ENCODE measurements around the gene FRRS1.
A peak's percentile ranks its signal among the peaks of the same experiment; 100 is the strongest.
"Not testable (repeated sequence)": the region's sequence is repeated elsewhere in the genome, so short reads cannot be mapped to it uniquely, and the experiment has no call there.

The FRRS1 gene, protein sequence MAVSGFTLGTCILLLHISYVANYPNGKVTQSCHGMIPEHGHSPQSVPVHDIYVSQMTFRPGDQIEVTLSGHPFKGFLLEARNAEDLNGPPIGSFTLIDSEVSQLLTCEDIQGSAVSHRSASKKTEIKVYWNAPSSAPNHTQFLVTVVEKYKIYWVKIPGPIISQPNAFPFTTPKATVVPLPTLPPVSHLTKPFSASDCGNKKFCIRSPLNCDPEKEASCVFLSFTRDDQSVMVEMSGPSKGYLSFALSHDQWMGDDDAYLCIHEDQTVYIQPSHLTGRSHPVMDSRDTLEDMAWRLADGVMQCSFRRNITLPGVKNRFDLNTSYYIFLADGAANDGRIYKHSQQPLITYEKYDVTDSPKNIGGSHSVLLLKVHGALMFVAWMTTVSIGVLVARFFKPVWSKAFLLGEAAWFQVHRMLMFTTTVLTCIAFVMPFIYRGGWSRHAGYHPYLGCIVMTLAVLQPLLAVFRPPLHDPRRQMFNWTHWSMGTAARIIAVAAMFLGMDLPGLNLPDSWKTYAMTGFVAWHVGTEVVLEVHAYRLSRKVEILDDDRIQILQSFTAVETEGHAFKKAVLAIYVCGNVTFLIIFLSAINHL

GRCh38 chr1:99766378-99766800, at the start of gene FRRS1:
TSS of gene FRRS1 (minus strand) at chr1:99766635. CDS start at chr1:99748768, 17,867 bp downstream.
- DNase-seq: peak; percentile 52

DNA sequence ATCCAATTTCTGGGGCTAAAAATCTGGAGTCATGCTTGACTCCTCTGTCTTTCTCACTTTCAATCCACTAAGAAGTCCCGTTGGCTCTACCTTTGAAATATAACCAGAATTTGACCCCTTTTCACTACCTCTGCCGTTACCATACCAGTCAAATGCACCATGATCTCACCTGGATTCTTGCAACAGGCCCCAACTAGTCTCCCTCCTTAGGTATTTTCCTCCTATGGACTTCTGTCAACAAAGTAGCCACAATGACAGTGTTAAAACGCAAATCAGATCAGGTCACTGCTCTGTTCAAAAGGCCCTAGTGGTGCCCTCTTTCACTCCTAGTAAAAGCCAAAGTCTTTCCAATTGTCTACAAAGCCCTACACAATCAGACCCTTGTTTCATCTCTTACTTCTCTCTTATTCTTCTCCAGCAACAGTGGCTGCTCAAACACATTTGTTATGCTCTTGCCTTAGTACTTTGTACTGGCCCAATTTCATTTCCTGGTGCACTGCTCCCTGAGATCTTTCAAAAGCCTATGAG, 48.0 kb upstream of the FRRS1 start:
- DNase-seq: no peak

DNA sequence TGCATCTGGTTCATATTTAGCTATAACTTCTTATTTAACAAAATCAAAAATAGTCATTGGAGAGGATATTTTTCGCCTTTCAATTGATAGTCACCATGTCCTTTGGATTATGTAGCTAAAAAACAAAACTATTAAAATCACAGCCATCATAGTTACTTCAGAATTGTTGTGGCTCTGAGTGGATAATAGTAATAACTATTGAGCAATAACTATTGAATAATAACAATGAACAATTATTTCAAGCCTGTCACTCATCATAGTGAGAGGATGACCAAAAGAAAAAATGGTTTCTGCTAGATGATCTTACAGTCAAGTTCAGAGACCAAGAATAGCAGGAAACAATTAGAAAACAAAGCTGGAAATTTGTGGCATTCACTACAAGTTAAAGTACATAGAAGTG, 45.3 kb upstream of the FRRS1 start:
- no peak for DNase-seq

- DNase-seq: no peak
Observed at GRCh38 chr1:99811075-99811474, 44.6 kb upstream of the FRRS1 start.

DNA sequence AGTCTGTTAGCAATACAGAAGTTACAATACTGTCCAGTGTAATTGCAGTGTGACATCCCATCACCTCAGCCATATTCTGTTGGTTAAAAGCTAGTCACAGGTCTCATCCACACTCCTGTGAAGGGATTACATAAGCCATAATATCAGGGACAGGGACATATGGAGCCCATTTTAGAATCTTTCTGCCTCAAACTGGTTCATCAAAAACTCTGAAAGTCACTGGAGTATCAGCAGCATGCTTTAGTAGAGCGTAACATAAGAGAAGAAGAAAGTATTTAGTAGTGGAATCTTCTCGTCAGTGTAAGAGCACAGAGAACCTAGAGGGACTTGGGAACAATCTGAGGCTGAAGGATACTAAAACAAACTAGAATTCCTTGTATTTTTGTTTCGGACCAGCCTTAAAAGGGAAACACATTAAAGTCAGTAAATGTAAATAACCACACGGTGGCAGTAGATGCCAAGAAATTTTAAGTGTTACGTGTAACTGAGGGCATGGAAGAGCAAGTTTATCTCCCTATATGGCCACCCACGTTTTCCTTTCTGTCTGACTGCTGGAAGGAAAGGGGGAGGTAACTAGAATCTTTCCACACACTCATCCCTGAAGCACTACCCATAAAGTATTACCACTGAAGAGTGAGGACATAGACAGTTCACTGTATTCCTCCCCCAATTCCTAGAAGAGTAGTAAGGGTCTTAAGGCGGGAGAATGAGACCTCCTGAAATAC, 42.1 kb upstream of the FRRS1 start:
- peak; percentile 72 for DNase-seq

GRCh38 chr1:99806882-99807281, 40.4 kb upstream of the FRRS1 start:
- DNase-seq: no peak

DNA sequence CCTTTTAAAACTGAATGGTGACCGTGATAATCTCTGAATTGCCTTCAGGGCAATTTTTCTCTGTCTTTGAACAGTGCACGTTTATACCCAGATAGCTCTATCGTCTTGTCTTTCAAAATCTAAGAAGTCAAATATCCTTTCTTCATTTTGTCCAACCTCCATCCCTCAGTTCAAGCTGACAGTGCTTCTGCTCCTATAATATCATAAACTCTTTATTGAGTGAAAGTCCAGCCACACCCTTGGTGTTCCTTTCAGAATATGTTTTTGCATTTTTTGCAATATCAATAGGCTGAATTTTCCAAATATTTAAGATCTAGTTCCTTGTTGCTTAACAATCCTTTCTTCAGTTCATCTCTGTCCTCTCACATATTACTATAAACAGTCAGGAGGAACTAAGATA, 35.1 kb upstream of the FRRS1 start:
- no peak for DNase-seq

GRCh38 chr1:99793861-99794260, 27.4 kb upstream of the FRRS1 start:
- DNase-seq: not testable (repeated sequence)

DNA sequence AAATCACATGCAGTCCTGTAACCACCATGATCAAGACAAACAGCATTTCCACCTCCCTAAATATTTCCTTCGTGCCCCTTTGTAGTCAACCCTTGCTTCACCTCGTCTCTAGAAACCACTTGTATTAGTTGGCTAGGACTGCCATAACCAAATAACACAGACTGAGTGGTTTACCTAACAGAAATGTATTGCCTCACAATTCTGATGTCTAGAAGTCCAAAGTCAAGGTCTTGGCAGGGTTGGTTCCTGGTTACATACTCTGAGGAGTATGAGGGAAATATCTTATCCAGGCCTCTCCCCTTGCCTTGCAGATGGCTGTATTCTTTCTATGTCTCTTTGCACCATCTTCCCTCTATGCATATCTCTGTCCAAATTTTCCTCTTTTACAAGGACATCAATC, 23.3 kb upstream of the FRRS1 start:
- no peak for DNase-seq

- no peak for DNase-seq
Observed at GRCh38 chr1:99788896-99789295, 22.5 kb upstream of the FRRS1 start.

- DNase-seq: no peak
Observed at GRCh38 chr1:99786751-99787501, 20.5 kb upstream of the FRRS1 start.

DNA sequence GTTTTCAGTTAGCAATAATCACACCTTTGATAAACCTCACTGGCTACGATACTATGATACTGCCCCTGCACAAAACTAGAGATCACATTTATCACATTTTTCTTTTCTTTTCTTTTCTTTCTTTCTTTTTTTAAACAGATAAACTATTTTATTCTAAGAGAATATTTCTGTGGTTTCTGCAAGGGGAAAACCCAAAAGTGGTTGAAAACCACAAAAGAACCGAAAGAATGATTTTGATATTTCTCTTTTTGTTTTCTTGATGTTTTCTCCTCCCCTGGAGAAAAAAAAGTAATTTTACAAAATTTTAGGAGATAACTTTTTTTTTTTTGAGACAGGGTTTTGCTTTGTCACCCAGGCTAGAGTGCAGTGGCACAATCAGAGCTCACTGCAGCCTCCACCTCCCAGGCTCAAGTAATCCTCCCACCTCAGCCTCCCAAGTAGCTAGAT, 18.4 kb upstream of the FRRS1 start:
- DNase-seq: peak; percentile 40

GRCh38 chr1:99784143-99784542, 17.7 kb upstream of the FRRS1 start:
- DNase-seq: no peak

- no peak for DNase-seq
Observed at GRCh38 chr1:99782920-99783319, 16.5 kb upstream of the FRRS1 start.

GRCh38 chr1:99782397-99782796, 16.0 kb upstream of the FRRS1 start:
- DNase-seq: no peak

DNA sequence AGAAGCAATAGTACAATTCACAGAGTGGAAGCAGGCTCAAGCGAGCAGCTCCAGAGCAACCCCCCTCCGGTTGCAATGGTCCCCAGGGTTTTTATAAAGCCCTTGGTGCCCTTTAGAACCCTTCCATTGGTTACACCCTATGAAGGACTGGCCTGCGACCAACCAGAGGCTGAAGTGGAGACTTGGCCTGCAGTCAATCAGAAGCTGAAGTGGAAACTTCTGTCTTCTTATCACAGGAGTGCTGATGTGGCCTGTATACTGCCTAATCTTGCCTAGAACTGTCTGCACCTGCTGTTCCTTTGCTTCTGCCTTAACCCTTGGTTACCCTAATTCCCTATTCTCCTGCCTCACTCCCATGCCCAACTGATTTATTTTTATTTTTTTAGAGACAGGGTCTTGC, 15.4 kb upstream of the FRRS1 start:
- no peak for DNase-seq

DNA sequence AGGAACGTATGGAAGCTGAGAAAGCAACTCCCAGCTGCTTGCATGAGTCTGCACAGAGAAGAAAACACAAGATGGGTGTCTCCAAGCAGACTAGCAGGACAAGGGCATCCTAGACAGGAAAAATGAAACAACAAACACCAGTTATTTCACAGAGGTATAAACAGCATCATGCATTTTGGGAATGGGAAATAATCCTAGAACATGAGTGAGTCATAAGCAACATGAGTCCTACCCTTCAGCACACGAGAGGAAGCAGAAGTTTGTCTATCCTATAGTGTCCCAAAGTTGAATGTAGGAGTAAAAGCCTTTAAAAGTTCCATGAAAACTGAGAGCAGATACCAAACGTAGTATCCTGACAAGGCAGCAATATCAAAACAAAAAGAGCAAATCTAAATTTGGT, 11.3 kb upstream of the FRRS1 start:
- no peak for DNase-seq

GRCh38 chr1:99776120-99776519, 9.7 kb upstream of the FRRS1 start:
- no peak for DNase-seq

GRCh38 chr1:99772809-99773208, 6.4 kb upstream of the FRRS1 start:
- DNase-seq: no peak

DNA sequence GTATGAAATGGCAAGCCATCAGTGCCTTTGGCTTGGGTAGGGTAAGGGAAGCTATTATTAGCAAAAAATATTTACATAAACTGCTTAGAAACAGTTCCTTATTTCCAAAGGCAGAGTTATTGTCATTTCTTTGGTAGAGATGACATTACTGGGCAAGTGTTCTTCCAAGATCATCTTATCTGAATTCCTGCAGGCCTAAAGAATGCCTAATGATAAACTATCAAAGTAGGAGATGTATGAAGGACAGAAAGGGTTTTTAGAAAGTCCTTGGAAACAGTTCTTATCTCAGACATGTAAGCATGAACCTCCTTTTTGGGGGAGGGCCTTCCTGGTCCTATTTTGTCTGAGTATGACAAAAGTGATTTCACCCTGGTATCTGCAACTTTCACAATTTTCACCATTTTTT, 5.1 kb upstream of the FRRS1 start:
- no peak for DNase-seq

DNA sequence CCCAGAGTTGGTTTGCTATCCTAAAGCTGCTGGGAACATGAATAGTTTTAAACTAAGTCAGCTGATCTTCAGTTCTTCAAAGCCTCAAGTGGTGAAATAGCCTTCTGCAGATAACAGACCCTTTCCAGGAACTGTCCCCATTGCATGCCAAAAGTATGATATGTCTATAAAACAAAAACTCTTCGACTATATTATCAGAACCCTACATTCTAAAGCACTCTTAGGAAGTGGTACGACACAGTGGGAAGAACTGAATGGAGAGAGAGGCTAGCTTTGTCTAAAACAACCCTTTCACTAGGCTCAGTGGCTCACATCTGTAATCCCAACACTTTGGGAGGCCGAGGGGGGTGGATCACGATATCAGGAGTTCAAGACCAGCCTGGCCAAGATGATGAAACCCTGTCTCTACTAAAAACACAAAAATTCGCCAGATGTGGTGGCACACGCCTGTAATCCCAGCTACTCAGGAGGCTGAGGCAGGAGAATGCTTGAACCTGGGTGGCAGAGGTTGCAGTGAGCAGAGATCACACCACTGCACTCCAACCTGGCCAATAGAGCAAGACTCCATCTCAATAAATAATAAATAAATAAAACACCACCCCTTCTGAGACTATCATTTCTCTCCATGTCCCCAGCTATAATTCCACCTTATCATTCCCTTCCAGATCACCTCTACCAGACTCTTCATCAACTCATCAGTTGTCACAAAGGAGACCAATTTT, 2.2 kb upstream of the FRRS1 start:
- DNase-seq: no peak

DNA sequence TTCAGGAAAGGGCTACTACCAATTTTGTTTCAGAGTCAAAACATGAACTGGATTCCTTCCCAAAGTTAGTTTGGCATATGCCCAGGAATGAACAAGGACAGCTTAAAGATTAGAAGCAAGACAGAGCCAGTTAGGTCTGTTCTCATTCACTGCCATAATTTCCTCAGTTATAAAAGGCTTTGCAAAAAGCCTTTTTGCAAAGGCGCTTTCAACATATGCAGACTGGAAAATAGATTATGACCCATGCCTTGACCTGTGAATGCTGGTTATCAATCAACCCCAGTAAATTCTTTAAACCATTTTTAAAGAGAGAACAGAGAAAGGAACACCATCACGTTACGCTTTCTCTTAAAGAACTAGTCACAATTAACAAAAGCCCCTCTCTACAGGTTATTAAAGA, 1.7 kb upstream of the FRRS1 start:
- DNase-seq: no peak

Data from CD4-positive, alpha-beta T cell treated with Interleukin-4 for 4 hours (primary cell).